Epidermal melanocyte (primary cell): ENCODE measurements around the gene EPB41L2.
"Not testable (repeated sequence)": the region's sequence is repeated elsewhere in the genome, so short reads cannot be mapped to it uniquely, and the experiment has no call there.

Source experiments
- DNase-seq: peaks from one replicate; pipeline ENCODE4 v3.0.0; 2011; ENCODE audit warnings: low spot score; ENCODE audit not compliant: insufficient read length

Gene EPB41L2

DNA sequence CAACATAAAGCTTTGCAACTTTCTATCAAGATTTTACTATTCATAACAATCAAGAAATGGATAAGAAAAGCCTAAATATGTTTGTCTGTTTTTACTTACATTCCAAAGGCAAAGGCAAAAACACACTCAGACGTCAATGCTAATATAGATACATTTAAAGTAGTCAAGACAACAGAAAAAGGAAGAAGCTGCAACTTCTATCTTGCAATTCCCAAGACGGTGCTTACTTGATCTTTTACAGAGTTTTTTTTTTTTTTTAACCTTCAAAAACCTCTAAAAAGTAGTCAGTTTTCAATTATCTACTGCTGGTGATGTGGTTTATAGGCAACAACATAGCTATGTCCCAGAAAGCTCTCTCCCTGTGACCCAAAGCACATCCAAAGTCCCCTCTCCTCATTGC is 58.1 kb downstream of the EPB41L2 start:
- DNase-seq, result no peak

DNA sequence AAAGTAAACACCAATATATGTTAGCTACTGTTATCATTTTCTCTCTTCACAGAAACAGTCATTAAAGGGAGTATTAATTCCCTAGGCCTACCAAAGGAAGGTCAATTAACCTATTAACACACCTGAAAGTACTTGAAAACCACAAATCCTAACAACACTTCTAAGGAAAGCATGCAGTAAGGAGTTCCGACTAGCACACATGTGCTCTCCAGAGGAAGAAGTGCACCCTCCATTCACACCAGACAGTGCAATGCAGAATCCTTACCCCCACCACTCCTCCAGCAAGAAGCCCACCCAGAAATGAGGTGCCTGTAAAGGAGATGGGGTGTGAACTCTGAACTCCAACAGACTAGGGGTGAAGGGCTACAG is 58.7 kb downstream of the EPB41L2 start:
- no peak for DNase-seq

DNA sequence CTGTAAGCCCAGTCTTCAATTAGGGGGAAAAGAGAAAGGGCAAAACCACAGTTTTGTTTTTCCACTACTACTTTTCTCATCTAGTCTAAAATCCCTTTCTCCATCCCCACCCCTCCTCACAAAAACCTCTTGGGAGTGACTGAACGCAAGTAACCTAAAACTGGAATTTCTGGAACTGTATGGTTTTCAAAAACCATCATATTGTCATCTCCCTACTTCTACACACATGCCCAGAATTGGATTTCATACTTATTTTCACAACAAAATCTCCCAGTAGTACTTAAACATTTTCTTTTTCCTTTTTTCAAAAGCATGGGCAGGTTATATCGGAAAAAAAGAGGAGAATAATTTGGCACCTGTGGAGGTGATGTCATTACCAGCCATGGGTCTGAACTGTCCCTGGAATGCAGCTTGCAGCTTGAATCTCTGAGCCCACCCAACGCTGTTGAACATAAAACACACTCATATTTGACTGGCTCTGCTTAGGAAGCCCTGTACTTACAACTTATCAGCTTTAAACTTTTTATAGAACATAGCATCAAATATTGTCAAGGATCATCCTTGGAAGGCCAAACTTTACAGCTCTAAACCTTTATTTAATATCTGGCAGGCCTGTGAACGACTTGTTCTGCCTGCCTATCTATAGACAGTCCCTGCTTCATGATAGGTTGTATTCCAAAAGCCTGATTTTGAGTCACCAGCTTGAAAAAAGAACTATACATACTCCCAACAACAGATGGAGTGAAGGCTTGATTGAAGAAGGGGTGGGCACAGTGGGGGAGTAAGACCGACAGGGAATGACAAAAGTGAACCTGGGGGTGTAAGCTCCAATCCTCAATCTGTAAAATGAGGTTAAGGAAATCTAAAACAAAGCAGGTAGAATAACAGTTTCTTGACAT is 59.3 kb downstream of the EPB41L2 start:
- DNase-seq, result no peak

DNA sequence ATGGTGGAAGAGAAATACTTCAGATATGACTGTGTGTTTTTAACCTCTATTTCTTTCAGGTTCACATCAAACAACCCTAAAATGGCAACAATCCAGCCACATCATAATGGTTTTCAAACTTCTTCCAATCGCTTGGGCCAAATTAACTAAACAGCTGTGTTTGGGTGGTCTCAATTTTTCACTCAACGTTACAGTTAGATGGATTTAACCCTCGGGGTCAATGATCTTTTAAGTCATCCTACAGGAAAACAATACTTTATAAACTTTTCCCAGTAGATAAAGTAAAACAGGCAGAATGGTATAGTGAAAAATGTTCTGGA is 60.4 kb downstream of the EPB41L2 start:
- DNase-seq, result no peak

DNA sequence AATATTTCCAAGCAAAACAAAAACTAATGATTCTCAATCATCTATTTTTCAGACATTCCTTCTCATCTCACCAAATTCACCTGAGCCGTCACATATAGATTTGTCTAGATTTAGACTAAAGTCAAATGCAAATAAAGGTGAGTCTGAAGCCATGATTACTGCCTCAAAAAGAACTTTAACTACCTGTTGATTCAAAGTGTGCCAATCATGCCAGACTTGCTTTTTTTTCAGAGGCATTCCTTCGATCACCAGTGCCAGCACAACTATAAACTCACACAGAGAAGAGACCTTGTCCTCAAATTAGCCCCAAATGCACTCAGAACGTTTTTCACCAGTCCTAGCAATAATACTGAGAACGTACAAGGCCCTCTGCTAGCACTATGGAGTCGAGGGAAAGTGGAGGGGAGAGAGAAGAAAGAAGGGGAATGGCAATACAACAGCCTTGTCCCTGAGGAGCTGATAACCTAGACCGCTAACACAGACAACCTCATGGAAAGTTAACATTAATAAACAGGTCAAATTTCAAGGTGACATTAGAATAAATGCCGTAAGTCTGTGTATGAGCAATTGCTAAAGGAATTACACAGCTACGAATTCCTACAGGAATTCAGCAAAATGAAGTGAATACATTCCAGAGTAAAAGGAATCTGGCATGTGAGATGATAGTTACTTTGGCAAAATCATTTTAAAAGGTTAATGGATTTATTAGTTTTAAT is 60.9 kb downstream of the EPB41L2 start:
- no peak for DNase-seq

DNA sequence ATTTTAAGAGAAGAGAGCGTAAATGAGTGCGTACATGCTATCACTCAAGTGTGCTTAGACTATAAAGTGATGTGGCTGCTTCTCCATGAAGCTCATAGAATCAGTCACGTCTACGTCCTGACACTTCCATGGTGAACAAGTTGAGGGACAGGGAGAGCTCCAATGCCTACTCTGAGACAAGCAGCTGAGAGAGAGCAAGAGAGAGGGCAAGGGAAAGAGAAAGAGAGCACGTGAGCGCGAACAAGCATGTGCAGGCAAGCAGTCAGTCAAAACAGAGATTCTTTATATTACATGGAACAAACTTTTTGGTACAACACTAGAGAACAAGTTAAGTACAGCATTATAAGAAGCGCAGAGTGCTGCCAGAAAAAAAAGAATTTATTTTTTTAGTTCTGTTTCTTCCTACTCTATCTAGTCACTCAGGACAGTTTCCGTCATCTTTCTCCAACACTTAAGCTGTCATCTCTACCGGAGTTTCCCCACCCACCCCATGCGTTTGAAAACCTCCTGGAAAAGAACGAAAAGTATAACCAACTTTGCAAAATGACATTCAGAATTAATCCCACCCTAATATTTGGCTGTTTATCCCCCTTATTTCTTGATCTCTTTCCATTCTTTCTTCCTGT is 61.8 kb downstream of the EPB41L2 start:
- DNase-seq, result no peak

DNA sequence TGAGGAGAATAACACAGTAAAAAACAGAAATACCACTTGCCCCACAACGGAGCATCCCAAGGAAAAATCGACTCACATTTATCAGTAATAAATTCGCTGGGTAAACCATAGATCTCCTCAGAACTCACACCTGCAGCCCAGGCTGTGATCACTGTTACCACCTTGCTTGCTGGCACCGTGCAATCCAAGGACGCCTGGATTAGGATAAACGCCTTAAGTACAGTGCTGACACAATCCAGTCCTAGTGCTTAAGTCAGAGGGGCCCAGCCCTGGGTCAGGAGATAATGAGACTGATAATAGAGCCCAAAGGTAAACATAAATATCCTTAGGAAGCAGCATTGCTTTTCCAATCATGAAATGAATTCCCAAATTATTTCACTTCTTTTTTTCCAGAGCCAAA is 62.5 kb downstream of the EPB41L2 start:
- DNase-seq, result no peak

DNA sequence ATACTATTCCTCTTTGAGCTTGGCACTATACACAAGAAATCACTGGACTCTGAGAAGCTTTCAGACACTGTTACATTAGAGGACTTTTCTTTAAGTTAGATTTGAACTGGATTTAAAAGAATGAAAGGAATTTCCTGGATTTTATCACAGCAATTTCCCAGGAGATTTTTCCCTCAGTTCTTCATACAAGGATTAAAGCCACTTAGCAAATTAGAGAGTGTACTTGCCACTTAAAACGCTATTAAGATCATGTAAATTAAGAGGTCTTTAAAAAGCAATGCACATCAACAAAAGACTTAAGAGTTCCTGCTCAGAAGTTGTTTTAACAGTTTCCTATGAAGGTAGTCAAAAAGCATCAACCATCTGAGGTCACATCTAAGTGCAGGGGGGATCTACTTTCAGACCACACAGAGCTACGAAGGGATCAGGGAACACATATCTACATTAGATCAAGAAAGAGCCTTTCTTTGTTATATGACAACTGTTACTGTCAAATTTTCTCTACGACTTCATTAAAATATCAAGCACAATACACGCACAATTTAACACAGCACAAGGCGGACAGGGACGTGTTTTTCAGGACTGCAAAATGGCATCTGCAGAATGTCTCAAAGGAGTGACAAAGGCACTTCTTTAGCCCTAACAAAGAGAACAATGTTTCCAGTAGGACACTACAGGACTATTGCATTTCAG is 65.8 kb downstream of the EPB41L2 start:
- DNase-seq, result no peak

DNA sequence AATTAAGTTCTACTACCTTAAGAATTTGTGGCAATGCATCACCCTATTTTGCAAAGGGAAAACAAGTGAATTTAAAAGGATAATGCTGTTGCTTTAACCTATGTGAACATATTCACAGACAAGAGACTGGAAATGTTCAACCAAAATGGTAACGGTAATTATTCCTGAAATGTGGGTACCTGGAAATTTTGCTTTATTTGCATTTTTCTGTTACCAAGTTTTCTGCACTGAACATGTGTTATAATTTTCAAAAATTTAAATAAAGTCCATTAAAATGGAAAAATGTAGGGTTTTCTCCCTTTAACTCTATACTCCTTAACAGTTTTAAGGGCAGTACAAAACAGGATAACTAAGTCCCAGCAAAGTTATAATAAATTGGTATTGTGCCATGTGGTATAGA is 66.4 kb downstream of the EPB41L2 start:
- no peak for DNase-seq

DNA sequence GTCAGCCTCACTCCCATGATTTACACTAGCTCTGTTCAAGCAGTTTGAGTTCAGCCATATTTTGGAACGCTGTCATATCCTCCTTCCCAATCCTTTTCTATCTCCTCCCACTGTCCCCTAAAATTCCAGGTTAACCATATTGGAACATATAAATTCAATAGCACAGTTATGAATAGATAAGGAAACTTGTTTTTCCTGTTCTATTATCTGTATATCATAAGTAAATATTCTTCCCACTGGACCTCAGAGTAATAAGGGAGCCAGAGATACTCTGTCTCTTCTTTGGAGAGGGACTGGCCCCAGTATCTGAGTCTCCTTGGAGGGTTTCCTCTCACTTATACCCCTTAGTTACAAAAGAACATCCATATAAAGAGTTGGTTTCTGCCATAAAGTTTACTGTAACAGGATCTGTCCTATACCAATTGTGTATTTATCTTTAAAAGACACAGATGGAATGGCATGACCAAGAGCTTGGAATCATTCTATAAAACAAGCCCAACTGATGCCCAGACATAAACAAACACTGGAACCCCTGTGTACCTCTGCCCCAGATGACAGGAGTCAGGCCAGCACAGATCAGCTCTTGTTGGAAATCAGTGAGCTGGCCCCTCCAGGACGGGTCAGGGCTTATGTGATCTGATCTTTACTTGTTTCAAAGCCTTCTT is 67.1 kb downstream of the EPB41L2 start:
- DNase-seq, result no peak

DNA sequence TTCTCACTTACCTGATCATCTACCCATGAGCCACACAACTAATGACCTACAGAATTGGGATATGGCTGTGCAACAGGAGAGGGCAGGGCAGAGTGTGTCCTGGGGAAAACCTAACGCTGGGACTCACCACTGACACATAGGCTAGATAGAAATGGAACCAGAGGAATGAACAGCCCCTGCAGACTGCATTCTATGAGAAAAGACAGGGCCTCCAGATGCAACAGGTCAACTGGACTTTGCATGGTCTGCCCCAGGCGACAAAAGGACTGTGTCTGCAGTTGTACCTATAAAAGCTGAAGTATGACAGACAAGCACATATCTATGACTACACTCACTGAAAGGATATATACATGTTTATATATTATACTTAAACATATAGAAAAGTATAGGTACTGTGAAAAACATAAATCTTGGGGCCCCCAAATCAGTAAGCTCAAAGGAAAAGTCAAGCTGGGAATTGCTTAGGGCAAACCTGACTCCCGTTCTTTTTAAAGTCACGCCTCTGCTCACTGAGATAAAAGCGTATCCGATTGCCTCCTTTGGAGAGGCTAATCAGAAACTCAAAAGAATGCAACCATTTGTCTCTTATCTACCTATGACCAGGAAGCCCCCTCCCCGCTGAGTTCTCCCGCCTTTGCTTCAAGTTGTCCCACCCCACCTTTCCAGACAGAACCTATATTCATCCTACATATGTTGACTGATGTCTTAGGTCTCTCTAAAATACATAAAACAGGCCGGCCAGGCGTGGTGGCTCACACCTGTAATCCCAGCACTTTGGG is 68.5 kb downstream of the EPB41L2 start:
- DNase-seq, result no peak

DNA sequence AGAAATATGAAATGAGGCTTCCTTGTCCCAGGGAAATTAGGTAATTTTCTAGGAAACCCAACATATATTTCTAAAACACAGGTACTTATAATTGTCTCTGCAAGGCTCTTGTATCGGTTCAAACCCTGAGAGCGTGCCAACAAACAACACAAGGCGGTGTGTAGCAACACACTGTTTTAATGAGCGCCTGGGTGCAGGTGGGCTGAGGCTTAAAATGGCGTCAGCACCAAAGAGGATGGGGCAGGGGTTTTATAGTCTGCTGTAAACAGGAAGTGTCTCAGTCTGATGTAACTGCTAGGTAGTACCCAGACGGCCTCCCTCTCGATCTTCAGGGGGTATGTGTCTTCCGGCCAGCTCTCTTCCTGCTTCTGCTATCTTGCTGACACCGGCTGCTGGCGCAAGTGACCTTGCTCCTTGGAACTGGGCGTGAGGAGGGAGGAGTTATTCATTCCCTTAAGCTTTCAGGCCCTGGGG is 69.7 kb downstream of the EPB41L2 start:
- no peak for DNase-seq

DNA sequence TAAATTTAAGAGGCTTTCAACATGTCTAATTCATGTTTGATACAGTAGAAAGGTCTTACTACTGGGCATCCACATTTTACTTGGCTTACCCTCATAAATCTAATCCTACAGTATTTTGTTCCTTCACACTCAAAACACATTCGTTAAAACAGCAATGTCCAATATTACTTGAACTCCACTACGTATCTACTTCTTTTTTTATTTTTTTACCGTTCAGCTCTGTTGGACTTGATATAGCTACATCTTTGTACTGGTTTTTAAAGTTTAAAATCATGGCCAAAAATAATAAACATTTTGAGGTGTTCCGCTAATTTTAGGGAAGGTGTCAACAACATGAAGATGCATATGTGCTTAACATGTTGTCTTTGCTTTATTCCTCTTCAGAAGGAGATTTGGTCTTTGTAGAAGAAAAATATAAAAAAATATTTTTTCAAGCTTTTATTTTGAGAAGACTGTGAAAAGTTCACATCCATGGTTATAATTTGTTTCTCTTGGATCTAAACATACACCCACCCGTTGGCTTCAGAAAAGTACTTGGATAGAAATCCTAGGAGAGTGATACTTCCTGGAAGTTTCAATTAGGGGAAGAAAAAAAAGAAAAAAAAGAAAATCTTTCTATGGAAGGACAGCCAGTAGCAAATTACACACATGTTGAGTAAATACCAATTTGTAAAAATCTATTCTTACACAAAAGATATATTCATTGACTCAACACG is 71.5 kb downstream of the EPB41L2 start:
- no peak for DNase-seq

DNA sequence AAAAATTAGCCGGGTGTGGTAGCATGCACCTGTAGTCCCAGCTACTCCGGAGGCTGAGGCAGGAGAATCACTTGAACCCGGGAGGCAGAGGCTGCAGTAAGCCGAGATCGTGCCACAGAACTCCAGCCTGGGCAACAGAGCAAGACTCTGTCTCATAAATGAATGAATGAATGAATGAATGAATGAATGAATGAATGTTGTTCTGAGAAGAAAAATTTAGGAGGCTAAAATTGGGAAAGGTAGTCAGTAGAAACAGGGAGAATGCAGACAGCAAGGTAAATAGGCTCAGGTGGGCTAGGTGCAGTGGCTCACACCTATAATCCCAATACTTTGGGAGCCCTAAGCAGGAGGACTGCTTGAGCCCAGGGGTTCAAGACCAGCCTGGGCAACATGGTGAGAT is 75.5 kb downstream of the EPB41L2 start:
- DNase-seq, result not testable (repeated sequence)

DNA sequence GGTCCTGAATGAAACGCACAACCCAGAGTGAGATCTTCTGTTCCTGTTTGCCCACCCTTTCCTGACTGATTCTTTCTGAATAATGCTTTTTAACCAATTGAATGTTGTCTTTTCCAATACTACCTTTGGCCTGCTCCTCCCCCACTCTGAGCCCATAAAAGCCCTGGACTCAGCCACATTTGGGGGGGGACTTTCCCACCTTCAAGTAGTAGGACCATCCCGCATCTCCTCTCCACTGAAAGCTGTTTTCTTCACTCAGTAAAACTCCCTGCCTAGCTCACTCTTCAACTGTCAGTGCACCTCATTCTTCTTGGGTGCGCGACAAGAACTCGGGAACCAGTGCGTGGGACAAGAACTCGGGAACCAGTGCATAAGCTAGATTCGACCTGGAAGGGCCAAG is 77.9 kb downstream of the EPB41L2 start:
- no peak for DNase-seq

DNA sequence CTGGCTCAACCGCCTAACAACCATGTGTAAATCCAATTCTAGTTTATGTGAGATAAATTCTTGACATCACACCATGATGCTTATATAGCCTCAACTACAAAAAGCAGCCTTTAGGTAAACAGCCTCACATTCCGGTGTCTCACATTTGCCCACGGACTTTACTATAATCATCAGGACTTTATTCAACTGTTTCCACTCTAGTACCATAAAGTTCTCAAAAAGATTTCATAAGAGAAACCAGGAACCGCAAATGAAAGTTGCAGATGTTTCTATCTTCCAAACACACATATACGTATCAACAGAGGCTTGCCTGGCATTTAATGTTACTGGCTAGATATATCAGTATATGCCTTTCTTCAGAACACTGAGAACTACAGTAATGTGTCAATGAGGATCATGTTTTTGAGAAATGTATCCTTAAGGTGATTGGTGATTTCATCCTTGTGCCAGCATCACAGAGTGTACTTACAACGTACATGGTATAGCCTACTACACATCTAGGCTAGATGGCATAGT is 80.0 kb downstream of the EPB41L2 start:
- DNase-seq, result no peak

DNA sequence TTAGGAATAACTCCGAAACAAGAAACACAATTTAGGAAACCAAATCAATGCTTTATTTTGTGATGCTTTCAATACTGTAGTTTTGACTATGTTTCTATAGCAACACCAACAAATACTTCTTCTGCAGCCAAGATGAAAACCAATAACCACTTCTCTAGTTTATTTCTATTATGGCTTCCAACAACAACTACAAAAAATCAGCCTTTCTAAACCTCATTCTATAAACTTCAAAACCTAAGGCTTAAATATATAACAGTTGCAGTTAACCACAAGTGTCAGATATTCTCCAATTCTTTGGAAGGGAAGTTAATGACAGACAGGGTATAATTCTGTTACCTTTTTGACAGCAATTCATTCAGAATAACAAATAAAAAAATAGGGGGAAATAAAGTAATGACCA is 80.9 kb downstream of the EPB41L2 start:
- no peak for DNase-seq

DNA sequence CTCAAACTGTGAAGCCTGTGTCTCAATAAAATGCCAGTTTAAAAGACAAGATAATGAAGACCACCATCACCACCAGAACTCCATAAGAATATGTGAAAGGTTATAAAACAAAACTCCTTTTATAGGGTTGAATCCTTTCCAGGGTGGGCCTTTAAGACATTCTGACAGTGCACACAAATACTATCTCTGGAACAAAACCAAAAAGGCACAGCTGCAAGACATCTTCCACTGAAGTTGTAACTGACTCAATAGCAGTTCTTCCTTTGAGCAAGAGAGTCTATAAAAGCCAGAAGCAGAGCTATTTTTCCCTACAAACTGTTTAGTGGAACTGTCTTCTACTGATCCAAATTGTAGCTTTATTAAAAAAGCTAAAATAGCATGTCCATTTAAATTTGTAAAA is 81.6 kb downstream of the EPB41L2 start:
- DNase-seq, result no peak

DNA sequence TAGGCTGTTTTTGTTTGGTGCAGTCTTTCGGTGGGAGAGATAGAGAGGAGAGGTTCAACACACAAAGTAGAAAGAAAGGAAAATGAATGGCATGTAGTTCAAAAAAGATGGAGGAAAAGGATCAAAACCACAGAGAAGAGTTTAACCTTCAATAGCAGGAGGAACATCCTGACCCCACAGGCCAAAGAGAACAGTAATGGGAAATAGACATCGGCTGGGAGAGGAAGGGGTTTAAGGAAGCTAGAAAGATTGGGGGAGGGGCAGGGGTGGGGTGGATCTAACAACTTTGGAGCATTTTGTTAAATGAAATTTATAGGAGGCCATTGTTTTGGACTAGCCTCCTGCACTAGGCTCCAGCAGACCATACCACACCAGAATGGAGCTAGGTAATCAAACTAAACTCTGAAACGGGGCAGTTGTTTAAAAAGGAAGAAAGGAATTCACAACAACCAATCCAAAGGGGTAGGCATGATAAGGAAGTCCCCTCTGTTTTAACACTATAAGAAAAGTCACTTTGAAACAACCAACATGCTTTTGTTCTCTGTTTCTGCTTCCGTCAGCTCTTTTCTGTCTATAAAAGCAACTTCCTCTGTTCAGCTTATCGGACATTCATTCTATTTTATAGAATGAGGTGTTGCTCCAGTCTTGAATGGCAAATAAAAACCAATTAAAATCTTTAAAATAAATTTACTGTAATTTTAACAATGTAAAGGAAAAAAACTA is 82.6 kb downstream of the EPB41L2 start:
- no peak for DNase-seq
